Suppressor macrophage (primary cell): ENCODE data around the gene MAP3K1.
A peak's percentile ranks its signal among the peaks of the same experiment; 100 is the strongest.
"Not testable (repeated sequence)": the region's sequence is repeated elsewhere in the genome, so short reads cannot be mapped to it uniquely, and the experiment has no call there.

Experiments used
- DNase-seq, 4 experiments: peaks; one replicate each; pipeline ENCODE4 v3.0.0-alpha.2; 2020 to 2022

The MAP3K1 gene

GRCh38 chr5:56816546-56817081 is 1.3 kb downstream of the MAP3K1 start:
- peak; percentile 63 to 78 (median 74) for DNase-seq

GRCh38 chr5:56817263-56818014 is 2.1 kb downstream of the MAP3K1 start:
- peak in 1 of 4 experiments; percentile 35 for DNase-seq

- DNase-seq = peak; percentile 38 to 67 (median 56)
Observed at GRCh38 chr5:56818450-56819037, 3.2 kb downstream of the MAP3K1 start.

GRCh38 chr5:56819060-56819881 is 3.9 kb downstream of the MAP3K1 start:
- DNase-seq = peak; percentile 17 to 80 (median 50)

GRCh38 chr5:56821868-56822267 is 6.5 kb downstream of the MAP3K1 start:
- not testable (repeated sequence) for DNase-seq

GRCh38 chr5:56822981-56823380 is 7.6 kb downstream of the MAP3K1 start:
- DNase-seq = peak; percentile 54 to 66 (median 65)

- DNase-seq = no peak
Observed at GRCh38 chr5:56824019-56824418, 8.7 kb downstream of the MAP3K1 start.

GRCh38 chr5:56825222-56825824 is 10.0 kb downstream of the MAP3K1 start:
- DNase-seq = peak; percentile 22 to 52 (median 36)

GRCh38 chr5:56827049-56827448 is 11.7 kb downstream of the MAP3K1 start:
- DNase-seq = peak in 1 of 4 experiments; percentile 14

- DNase-seq = no peak
Observed at GRCh38 chr5:56827924-56828323, 12.6 kb downstream of the MAP3K1 start.

GRCh38 chr5:56829137-56829908 is 14.0 kb downstream of the MAP3K1 start:
- DNase-seq = no peak

- no peak for DNase-seq
Observed at GRCh38 chr5:56831773-56832172, 16.4 kb downstream of the MAP3K1 start.

- no peak for DNase-seq
Observed at GRCh38 chr5:56833325-56833724, 18.0 kb downstream of the MAP3K1 start.

GRCh38 chr5:56837381-56837780 is 22.0 kb downstream of the MAP3K1 start:
- DNase-seq = no peak

GRCh38 chr5:56837956-56838355 is 22.6 kb downstream of the MAP3K1 start:
- DNase-seq = no peak

GRCh38 chr5:56838409-56839039 is 23.2 kb downstream of the MAP3K1 start:
- peak; percentile 21 to 74 (median 56) for DNase-seq

- no peak for DNase-seq
Observed at GRCh38 chr5:56839062-56839461, 23.7 kb downstream of the MAP3K1 start.

- DNase-seq = peak in 2 of 4 experiments; percentile 12 to 54
Observed at GRCh38 chr5:56840597-56840996, 25.2 kb downstream of the MAP3K1 start.

- peak in 1 of 4 experiments; percentile 24 for DNase-seq
Observed at GRCh38 chr5:56845277-56845676, 29.9 kb downstream of the MAP3K1 start.

GRCh38 chr5:56845904-56846480 is 30.6 kb downstream of the MAP3K1 start:
- DNase-seq = no peak

- no peak for DNase-seq
Observed at GRCh38 chr5:56848206-56848605, 32.9 kb downstream of the MAP3K1 start.
